ENCODE measurements around the gene CDKN1C.
A peak's percentile ranks its signal among the peaks of the same experiment; 100 is the strongest.

Gene CDKN1C

DNA sequence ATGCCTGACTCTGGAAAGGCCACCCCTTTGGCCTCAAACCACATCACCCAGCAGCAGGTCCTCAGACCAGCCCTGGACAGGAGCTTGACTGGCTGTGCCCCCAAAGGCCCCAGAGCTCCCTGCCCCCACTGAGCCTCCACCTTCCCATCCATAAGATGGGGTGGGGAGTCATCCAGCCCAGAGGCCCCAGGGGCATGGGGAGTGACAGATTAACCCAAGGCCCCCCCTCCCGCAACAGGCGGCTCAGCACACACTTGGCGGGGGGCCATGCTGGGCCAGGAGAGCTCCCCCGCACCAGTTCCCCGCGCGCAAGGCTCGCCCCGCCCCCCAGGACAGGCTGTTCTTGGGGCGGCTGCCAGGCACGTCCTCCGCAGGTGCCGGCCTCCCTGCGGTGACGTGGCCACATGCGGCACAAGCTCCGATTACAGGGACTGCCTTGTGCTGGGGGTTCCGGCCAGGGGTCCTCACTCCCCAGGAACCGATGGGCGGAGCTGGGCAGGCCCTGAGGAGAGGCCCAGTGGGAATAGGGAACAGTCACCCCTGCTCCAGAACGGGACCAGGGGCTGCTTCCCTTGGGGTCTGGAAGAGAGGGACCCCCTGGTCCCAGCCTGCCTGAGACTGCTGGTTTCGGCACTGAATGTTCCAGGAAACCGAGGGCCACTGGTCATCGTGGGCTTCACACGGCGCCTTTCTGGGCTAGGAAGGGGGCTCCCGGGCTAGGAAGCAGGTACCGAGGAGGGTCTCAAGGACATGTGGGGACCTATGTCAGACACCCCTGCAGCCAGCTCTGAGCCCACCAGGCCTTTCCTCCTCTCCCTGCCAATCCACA is 5.1 kb upstream of the CDKN1C start:
- Mint-ChIP-seq H3K9me3 (no peaks in the 10 kb centered on the region), H3K27ac (no peak overlapping the region), H3K4me1 (peaks cover 29% of the 10 kb centered on the region), H3K4me3 (no peak overlapping the region), H3K36me3 (no peaks in the 10 kb centered on the region), H3K27me3 (no peaks in the 10 kb centered on the region)
- ATAC-seq: no peak

DNA sequence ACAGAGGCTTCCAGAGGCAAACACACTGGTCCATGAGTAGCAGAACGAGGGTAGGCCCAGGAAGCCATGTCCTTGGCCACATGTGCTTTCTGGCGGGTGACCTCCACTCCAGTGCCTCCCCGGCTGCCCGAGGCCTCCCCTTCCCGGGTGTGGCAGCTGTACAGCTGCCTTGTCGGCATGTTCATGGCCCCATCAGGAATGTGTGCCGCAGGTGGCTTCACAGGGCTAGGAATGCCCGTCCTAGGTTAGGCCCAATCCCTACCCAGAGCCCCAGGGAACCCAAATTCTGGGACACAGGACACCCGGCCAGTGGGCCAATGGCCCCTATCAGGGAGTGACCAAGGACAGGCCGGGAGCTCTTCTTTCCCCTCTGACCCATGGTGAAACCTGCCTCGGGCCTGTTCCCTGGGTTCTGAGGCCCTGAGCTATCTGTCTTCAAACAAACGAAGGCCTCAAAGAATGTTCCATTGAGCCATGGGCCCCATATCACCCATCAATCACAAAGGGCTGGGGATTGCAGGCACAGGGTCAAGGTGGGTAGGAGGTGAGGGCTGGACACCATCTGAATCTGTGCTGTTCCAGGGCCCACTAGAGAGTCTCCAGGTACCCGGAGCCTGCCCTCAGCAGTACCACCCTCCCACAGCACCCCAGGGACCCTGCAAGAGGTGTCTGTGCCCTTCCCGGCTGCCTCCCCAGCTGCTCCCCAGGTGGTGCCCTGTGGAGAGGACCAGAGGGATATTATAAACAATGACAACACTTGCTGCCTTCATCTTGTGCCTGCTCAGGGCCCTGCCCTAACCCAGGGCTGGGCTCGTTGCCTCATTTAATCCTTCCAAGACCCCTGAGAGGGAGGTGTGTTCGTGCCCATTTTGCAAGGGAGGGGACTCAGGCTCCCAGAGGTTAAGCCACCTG is 4.0 kb upstream of the CDKN1C start:
- ATAC-seq: no peak
- no peak overlapping the region for H3K4me3 Mint-ChIP-seq
- H3K27me3 Mint-ChIP-seq: no peaks in the 10 kb centered on the region
- no peaks in the 10 kb centered on the region for H3K36me3 Mint-ChIP-seq
- no peak overlapping the region for H3K27ac Mint-ChIP-seq
- no peaks in the 10 kb centered on the region for H3K9me3 Mint-ChIP-seq
- peaks cover 35% of the 10 kb centered on the region for H3K4me1 Mint-ChIP-seq

DNA sequence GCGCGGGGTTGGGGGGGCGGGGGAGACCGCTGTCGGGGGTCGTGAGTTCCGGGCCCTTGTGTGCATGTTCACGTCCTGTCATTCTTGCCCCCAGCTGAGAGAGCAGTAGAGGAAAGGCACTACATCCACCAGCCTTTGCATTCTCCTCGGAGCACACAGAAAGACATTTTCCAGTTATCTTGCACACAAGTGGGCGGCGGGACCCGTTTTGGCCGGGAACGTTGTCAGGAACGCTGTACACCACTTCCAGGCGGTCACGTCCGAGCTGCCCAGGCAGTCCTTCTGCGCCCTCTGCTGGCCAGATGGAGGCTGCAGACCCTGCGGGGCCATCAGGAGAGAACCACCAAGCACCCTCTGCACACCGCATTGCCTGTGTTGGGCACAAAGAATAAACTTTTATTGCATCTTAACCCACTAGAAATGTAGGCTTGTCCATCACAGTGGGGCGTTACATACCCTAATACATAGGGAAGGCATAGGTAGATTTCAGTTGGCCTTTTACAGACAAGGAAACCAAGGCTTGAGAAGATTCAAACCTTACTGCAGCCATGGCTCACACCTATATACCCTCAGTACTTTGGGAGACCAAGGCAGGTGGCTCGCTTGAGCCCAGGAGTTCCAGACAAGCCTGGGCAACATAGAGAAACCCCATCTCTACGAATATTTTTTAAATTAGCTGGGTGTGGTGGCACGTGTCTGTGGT is 2.8 kb upstream of the CDKN1C start:
- Mint-ChIP-seq H3K27ac (no peak overlapping the region), H3K9me3 (no peaks in the 10 kb centered on the region), H3K4me3 (no peak overlapping the region), H3K36me3 (no peaks in the 10 kb centered on the region), H3K27me3 (peaks cover 1% of the 10 kb centered on the region), H3K4me1 (peaks cover 35% of the 10 kb centered on the region)
- ATAC-seq: peak; percentile 64

DNA sequence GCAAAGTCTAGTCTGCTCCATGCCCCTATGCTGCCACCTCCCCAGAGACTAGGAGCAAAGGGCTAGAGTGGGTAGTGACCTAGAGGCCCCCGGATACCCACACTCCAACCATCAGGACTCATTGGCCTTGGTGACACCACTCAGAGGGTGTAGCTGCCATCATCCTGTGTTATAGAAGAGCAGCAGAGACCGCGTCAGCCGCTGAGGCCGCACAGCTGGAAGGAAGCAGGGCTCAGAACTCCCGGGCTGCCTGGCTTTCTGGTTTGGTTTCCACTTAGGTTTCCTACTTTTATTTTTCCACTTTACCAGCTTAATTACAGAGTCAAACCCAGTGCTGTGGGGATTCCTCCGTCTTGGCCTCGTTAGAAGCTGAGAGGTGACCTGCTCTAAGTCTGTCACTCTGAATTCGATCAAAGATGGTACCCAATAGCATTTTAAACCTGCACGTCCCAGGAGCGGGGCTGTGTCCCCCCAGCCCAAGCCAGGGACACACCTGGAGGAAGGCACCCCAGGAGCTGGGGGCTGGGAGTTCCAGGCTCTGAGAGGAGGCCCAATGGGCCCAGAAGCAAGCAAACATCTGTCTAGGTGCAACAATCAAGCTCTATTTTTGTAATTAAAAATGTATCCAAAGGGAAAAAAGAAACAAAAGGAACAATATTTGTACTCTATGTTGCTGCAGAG is 2.1 kb upstream of the CDKN1C start:
- H3K9me3 Mint-ChIP-seq: no peaks in the 10 kb centered on the region
- H3K27me3 Mint-ChIP-seq: peaks cover 9% of the 10 kb centered on the region
- peaks cover 38% of the 10 kb centered on the region for H3K4me1 Mint-ChIP-seq

DNA sequence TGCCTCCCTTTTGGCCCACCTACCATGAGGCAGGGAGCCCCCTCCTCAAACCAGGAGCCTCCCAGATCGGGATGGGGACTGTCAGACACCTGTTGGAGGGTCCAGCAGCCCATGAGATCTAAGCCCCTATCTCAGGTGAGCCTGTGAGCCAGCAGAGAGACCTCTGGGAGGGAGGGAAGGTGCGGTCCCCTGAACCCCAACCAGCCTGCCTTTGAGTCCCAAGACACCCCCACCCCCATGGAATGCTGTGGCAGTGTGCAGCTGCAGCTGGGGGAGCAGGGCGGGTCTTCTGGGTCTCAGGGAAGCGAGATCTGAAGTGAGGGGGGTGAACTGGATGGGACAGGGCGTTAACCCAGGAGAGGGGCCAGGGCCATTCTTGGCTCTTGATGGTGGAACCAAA is 1.4 kb upstream of the CDKN1C start:
- Mint-ChIP-seq H3K36me3 (no peaks in the 10 kb centered on the region), H3K4me3 (peak overlapping the region; percentile 48), H3K27ac (no peak overlapping the region), H3K4me1 (peaks cover 33% of the 10 kb centered on the region), H3K27me3 (peaks cover 12% of the 10 kb centered on the region), H3K9me3 (no peaks in the 10 kb centered on the region)
- ATAC-seq: no peak

More for the DNA sequence above, 2.1 kb upstream of the CDKN1C start:
- ATAC-seq: no peak
- Mint-ChIP-seq H3K36me3 (no peaks in the 10 kb centered on the region), H3K4me3 (no peak overlapping the region), H3K27ac (no peak overlapping the region)

DNA sequence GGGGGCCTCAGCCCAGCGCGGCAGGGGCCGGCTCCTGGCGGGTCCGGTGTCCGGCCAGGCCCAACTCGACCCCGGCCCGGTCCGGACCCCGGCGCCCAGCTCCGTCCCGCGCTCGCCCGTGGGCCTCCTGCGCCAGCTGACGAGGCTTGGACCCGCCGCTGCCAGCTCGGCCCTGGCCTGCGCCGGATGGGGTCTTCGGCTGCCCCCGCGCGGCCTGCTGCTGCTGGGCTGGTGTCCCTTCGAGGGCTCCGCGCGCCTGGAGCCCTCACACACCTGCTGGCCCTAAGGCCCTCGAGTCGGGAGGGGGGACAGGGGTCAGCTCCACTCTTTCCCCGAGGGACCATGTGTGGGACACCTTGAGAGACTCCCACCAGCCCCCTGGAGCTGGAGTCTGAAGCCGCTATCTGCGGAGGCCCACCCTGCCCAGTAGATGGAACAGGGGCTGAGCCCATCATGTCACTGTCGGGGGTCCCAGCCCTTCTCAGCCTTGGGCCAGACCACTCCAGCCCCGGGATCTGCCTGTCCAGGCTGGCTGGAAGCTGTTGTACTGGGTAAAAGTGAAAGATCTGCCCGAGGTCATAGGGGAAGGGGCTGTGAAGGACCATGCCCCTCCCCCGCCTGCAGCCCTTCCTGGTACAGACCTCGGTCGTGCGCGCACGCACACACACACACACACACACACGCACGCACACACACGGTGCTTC is 768 bp upstream of the CDKN1C start:
- no peak overlapping the region for H3K27ac Mint-ChIP-seq
- no peaks in the 10 kb centered on the region for H3K36me3 Mint-ChIP-seq
- peak overlapping the region; percentile 48 for H3K4me3 Mint-ChIP-seq
- ATAC-seq: no peak
- no peaks in the 10 kb centered on the region for H3K9me3 Mint-ChIP-seq
- H3K27me3 Mint-ChIP-seq: peaks cover 13% of the 10 kb centered on the region
- H3K4me1 Mint-ChIP-seq: peaks cover 28% of the 10 kb centered on the region

DNA sequence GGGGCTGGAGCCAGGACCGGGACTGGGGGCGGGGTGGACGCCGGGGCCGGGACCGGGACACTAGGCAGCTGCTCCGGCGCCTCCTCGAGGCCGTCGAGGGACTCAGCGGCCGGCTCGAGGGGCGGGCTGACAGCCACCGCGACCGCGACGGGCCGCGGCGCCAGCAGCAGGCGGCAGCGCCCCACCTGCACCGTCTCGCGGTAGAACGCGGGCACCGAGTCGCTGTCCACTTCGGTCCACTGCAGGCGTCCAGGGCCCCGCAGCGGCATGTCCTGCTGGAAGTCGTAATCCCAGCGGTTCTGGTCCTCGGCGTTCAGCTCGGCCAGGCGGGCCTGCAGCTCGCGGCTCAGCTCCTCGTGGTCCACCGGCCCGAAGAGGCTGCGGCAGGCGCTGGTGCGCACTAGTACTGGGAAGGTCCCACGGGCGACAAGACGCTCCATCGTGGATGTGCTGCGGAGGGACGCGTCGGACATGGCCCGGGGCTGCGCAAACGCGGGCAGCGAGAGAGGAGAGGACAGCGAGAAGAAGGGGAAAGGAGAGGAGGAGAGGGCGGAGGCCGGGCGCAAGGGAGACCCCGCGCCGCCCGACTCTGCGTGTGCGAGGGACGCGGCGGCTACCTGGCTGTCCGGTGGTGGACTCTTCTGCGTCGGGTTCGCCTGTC is 428 bp downstream of the CDKN1C start:
- no peaks in the 10 kb centered on the region for H3K9me3 Mint-ChIP-seq

DNA sequence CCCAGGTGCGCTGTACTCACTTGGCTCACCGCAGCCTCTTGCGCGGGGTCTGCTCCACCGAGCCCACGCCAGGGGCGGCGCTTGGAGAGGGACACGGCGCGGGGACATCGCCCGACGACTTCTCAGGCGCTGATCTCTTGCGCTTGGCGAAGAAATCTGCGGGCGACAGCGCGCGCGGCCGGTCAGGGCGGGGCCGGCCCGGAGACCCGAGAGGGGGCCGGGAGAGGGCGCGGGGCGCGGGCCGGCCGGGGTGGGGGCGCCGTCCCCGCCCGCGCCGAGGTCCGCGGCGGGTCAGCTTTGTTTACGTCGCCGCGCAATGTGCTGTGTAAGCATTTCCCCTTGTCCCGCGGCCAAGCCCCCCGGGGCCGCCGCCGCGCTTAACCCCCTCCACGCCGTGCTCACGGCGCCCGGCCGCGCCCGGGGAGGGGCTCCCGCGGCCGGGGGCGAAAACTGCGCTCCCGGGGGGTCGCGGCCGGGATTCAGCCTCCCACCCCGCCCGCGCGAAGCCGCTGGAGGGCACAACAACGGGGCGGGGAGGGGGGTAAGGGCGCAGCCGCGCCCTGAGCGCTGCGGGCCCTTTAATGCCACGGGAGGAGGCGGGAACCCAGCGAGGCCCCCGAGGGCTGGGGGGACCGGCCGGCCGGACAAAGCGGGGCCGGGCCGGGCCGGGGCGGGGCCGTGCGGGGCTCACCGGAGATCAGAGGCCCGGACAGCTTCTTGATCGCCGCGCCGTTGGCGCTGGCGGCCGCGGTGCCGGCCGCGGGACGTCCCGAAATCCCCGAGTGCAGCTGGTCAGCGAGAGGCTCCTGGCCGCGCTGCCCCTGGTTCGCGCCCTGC is 1.4 kb downstream of the CDKN1C start:
- H3K27me3 Mint-ChIP-seq: peaks cover 24% of the 10 kb centered on the region
- peaks cover 28% of the 10 kb centered on the region for H3K4me1 Mint-ChIP-seq
- H3K27ac Mint-ChIP-seq: no peak overlapping the region
- no peaks in the 10 kb centered on the region for H3K36me3 Mint-ChIP-seq
- peak overlapping the region; percentile 44 for H3K4me3 Mint-ChIP-seq
- ATAC-seq: no peak
- H3K9me3 Mint-ChIP-seq: no peaks in the 10 kb centered on the region

More for the DNA sequence above, 428 bp downstream of the CDKN1C start:
- no peaks in the 10 kb centered on the region for H3K36me3 Mint-ChIP-seq
- ATAC-seq: peak; percentile 0
- peaks cover 24% of the 10 kb centered on the region for H3K27me3 Mint-ChIP-seq
- H3K4me1 Mint-ChIP-seq: peaks cover 28% of the 10 kb centered on the region
- peak overlapping the region; percentile 76 for H3K4me3 Mint-ChIP-seq
- no peak overlapping the region for H3K27ac Mint-ChIP-seq

DNA sequence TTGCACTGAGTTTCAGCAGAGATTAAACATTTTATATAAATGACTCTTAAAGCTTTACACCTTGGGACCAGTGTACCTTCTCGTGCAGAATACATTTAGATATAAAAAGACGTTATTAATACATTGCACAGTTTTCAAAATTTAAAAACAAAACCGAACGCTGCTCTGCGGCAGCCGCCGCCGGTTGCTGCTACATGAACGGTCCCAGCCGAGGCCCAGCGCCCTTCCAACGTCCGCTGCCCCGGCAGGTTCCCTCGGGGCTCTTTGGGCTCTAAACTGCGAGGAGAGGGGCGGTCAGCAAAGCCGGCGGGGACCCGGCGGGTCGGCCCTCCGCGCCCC is 2.0 kb downstream of the CDKN1C start:
- H3K4me3 Mint-ChIP-seq: no peak overlapping the region
- no peak for ATAC-seq
- no peaks in the 10 kb centered on the region for H3K36me3 Mint-ChIP-seq
- peaks cover 28% of the 10 kb centered on the region for H3K4me1 Mint-ChIP-seq
- H3K27ac Mint-ChIP-seq: no peak overlapping the region
- no peaks in the 10 kb centered on the region for H3K9me3 Mint-ChIP-seq
- peaks cover 24% of the 10 kb centered on the region for H3K27me3 Mint-ChIP-seq

DNA sequence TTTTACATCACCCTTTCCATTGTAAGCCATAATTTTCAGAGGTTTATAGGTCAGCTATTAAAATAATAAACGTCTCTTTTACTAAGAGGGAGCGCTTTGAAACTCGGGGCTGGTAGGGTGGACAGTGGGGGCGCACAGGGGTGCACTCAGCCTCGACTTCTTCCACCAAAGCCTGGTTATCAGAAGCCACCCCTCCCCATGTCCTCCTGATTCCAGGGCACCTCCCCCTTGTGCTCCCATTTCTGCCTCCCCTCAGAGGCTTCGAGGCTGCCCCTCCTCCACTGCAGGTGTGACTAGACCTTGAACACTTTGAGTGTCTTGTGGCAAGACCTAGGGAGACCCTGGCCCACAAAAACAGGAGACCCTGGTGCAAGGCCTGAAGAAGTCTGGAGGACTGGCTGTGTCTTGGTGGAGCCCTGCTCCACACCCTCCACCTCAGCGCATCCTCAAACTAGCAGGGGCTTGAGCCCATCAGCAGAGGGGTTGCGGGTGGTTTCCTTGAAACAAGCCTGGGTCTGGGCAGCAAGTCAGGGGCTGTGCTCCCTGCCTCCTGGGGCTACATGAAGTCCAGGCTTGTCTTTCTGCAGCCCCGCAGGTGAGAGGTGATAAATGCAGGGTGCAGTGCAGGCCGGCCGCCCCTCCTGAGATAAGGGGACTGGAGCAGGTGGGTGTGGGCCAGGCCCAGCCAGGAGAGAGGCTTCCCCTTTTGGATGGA is 3.0 kb downstream of the CDKN1C start:
- Mint-ChIP-seq H3K4me3 (peak overlapping the region; percentile 38), H3K4me1 (peaks cover 18% of the 10 kb centered on the region), H3K9me3 (no peaks in the 10 kb centered on the region), H3K36me3 (no peaks in the 10 kb centered on the region), H3K27me3 (peaks cover 24% of the 10 kb centered on the region), H3K27ac (no peak overlapping the region)
- no peak for ATAC-seq

DNA sequence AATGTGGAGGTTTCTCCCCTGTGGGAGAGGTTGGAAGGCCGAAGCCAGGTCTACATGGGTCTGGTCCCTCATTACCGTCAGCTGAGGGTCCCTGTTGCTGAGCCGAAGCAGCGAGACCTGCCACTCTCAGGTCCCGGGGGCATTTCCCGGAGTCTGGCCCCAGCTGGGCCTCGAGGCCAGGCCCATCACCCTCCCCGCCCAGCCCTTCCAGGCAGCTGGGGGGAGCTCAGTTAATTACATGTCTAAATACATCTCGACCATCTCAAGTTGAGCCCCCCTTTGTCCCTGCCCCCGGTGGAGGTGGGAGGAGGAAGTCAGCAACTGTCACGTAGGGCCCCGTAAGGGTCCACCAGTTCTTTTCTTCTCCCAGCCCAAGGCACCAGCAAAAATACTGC is 3.6 kb downstream of the CDKN1C start:
- Mint-ChIP-seq H3K4me3 (no peak overlapping the region), H3K4me1 (peaks cover 18% of the 10 kb centered on the region), H3K9me3 (no peaks in the 10 kb centered on the region), H3K36me3 (no peaks in the 10 kb centered on the region), H3K27me3 (peaks cover 24% of the 10 kb centered on the region), H3K27ac (no peak overlapping the region)
- no peak for ATAC-seq

DNA sequence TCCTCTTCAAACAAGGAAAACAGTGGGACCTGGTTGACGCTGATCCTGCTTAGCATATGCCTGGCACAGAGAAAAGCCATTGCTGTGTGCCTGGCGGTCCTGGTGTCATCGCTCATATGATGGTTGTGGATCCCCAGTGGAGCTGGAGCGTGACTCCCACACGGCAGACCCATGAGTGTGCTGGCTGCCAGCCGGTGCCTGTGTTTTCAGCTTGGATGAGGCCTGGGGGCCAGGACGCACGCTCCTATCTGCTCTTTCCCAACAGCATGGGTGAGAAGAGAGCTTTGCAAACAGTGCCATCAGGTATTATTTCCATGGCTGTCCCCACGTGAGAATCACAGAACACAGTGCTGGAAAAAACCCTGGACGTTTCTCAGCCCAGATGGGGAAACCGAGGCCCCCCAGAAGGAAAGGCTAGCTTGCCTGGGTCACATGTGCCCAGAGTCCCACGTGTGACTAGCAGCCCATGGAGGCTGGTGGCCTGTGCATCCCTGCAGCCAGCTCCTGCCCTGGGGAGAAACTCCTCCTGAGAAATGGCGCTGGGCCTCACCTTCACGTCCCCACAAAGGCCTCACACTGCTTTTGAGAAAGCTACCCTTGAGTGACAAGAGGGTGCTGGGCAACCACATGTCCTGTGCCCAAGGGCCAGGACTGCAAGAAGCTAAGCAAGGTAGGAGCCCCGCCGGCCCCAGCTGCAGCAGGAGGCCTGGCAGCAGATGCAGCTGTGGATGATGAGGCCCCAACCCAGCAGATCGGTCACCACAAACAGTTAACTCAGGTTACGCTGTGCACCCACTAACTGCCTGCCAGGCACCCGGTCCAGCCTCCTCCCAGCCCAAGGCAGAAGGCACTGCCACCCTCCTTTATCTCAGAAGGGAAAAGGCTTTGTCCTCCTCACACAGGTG is 4.2 kb downstream of the CDKN1C start:
- ATAC-seq: no peak
- H3K36me3 Mint-ChIP-seq: no peaks in the 10 kb centered on the region
- H3K27me3 Mint-ChIP-seq: peaks cover 24% of the 10 kb centered on the region
- no peak overlapping the region for H3K27ac Mint-ChIP-seq
- no peaks in the 10 kb centered on the region for H3K9me3 Mint-ChIP-seq
- H3K4me1 Mint-ChIP-seq: peaks cover 14% of the 10 kb centered on the region
- H3K4me3 Mint-ChIP-seq: no peak overlapping the region
